HG02610 (cell line): ENCODE measurements around the gene COL9A3.

ENCODE experiments used
- ATAC-seq: cut with Tn5 transposase; IDR thresholded peaks from one replicate; pipeline ENCODE4 v1.9.1; 2021; ENCODE audit warnings: mild to moderate bottlenecking, moderate library complexity; ENCODE audit not compliant: unreplicated experiment

COL9A3 gene

DNA sequence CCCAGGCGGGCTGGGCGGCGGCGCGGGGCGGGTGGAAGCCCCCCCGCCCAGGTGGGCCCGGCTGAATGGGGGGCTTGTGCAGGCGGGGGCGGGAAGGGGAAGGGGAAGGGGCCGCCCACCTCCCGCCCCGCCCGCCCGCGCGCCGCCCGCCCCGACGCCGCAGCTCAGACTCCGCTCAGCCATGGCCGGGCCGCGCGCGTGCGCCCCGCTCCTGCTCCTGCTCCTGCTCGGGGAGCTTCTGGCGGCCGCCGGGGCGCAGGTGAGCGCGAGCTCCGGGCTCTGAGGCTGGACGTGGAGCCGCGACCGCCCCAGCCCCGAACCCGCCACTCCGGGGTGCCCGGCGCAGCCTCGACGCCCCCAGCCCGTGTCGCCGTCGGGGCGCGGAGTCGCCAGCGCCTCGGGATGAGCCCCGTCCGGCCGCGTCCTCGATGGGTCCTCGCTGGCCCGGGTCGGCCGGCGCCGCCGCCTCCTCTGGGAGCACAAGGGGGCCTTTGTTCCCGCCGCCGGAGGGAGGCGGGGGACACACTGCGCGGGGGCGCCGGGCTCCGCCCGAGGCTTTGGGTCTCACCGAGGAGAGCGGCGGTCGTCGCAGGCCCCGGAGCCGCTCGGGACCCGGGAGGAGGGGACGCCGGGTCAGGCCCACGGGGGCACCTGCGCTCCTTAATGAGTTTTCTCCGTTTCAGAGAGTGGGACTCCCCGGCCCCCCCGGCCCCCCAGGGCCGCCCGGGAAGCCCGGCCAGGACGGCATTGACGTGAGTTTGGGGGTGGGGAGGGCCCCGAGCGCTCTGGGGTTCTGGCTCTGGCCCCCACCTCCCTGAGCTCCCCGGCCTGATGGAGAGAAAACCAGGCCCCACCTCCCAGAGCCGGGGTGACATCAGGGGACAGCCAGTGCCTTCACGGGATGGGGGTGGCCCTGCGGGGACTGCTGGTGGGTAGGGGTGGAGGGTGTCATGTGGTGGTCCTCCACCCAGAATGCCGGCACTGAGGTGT lies at the start of gene COL9A3:
TSS of gene COL9A3 (plus strand) at position 167 of the 990 bp plus-strand sequence. CDS start at position 182, 15 bp downstream.
- no peak for ATAC-seq

- no peak for ATAC-seq
Observed at GRCh38 chr20:62768234-62768546, 48.7 kb upstream of the COL9A3 start.

DNA sequence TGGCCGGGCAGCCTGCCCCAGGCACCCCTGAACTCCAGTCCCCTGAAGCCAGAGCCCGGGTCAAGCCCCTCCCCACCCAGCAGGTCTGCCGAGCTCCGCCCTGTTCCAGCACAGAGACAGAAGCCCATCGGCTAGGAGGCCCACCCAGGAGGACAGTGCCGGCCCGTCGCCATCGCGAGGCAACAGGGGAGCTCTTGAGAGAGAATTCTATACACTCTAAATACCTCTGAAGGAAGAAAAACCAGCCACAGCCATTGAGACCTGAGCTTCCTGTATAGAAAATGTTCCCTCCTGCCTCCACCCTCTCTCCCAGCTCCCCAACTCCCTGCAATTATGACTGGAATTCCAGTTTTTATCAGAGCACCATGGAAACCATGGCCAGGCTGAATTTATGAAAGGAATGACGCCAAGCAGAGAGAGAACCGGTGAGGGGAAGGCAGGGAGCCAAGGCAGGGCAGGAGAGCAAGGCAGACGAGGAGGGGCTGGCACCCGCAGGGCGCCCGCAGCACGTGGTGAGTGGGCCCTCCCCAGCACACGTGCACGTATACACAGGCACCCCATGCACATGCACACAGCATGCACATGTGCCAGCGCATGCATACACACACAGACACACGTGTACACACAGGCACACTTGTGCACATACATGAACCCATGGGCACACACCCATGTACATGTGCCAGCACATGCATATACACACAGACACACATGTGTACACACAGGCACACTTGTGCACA lies 48.1 kb upstream of the COL9A3 start:
- no peak for ATAC-seq

DNA sequence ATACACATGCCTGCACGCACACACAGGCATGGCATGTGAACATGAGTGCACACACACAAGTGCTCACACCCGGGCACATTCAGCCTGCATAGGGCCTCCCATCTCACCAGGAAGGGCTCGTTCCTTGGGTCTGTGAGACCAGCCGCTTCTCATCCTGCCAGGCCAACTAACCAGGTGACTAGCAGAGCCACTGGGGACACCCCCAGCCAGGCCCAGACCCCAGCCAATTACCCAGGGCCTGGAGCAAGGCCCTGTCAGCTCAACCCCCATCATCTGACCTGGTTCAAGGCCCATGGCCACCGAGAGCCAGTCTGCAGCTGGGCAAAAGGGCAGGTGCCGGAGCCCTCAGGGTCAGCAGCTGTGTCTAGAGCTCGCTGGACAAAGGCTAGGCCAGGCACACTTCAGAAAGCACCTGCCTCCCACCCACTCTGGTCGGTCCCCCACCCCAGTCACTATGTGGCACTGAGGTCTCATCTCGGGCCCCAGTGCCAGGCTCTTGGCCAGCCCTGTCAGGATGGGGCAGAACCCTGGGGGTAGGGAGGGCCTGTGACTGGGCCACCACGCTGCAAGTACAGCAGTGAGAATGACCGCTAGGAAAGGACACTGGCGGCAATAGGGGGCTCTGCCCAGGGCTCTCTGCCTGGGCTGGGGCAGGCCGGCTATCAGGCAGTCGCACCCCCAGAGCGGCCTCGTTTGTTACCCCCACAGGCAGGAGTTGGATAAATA lies 47.3 kb upstream of the COL9A3 start:
- ATAC-seq: no peak

DNA sequence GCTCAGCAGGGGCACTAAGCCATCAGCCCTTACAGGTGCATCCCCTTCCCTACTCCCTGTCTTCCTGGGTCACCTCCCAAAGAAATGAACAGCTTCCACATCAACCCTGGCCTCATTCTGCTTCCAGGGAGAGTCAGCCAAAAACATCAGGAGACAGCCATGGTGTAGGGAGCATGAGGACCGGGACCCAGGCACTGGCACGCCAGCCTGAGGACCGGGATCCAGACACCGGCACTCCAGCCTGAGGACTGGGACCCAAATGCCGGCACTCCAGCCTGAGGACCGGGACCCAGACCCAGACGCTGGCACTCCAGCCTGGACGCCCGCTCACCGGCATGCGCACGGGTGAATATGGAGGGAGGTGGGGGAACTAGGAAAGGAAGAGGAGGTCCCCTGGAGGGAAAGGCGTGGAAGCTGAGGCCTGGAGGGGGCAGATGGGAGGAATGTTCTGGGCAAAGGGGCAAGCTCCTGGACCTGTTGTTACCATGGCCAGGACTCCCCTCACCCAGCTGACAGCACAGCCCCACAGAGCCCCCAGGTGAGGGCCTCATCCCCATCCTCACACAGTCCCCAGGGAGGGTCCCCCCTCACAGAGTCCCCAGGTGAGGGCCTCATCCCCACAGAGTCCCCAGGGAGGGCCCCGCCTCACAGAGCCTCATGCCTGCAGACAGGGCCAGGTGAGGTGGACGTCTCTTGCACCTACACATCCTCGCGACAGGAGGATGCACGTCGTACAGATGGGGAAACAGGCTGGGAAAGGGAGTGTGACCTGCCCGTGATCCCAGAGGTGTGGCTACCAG lies 46.5 kb upstream of the COL9A3 start:
- no peak for ATAC-seq

DNA sequence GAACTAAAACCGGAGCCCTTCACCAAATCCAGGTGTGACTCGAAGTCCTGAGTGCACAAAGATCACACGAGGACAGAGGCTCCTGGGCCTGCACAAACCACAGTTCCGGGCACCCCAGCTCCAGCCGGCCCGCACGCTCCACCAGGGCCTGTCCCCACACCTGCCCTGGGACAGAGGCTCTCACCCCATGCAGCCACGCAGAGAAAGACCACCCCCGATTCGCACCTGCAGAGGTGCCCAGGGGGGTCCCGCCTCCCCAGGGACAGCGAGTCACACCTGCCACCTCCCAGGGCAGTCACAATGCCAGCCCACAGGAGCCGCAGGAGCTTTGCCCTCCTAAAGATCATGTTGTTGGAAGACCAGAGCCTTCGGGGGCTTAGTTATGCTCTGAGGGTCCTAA lies 45.9 kb upstream of the COL9A3 start:
- no peak for ATAC-seq

GRCh38 chr20:62771396-62772102 lies 45.3 kb upstream of the COL9A3 start:
- no peak for ATAC-seq

GRCh38 chr20:62772103-62772611 lies 44.7 kb upstream of the COL9A3 start:
- ATAC-seq: no peak

GRCh38 chr20:62772619-62772989 lies 44.2 kb upstream of the COL9A3 start:
- no peak for ATAC-seq

DNA sequence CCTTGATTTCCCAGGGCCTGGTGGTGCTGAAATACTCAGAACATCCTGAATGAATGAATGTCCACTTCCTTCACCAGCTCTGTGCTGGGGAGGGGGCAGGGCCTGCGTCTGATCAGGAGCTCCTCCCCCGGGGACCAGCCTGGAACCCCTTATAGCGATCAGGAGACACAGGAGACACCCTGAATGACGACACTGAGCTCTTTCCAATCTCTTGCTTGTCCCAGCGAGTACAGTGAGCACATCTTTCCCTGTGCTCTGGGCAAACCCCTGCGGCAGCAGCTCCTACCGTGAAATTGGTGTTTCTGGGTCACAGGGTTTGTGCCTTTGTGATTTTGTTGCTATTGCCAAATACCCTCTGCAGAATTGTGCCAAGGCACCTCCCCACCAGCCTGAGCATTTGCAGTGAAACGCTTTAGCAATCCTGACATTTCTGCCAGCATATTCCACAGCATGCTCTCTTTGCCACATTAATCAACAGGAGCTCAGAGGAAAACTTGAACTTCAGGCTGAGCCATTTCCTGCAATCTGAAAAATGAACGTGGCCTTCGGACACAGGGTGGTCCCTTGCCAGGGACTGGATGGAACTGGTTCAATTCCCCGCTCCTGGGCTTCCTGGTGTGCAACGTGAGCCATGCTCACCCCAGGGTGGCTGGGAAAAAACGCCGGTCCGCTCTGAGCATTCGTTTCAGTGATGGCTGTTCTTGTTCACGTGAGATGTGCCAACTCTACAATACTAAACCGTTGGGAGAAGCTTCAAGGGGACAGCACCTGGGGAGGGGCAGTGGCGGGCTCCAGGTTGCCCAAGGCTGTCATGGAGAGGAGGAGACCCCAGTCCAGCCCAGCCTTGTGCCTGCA lies 43.6 kb upstream of the COL9A3 start:
- no peak for ATAC-seq

DNA sequence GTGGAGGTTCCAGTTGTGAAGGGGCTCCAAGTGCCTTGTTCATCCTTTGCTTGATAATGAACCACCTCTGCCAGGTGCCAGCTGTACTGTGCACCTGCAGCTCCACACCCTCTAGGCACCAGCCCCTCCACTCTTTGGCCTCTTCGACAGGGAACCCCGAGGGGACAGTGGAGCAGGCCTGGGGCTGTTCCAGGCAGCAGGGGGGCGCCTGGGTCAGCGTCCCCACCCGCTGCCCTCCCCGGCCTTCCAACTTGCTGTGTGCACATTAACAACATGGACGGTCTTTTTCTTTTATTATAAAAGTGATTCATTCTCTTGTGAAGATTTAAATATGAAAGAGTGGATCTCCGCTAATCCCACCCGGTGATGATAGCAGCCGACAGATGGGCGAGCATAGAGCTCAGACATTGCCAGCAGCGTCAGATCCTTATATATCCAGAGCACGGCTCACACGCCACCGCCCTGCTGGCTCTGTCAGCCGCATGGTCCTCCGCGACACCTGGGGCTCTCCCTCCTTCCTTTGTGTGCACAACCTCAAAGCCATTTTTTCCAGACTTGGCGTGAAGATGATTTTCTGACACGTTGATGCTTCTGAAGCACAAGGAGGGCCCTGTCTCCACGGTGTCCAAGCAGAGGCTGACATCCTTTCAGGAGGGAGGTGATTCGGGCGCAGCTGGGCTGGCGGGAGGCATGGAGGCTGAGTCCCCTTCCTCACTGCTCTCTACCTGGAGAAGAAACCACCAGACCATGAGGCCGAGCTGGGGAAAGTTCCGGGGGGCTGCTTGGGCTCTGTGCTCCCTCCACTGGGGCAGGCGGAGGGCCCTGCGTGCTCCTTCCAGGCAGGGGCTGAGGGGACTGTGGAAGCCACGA lies 42.8 kb upstream of the COL9A3 start:
- ATAC-seq: no peak

- no peak for ATAC-seq
Observed at GRCh38 chr20:62774762-62775161, 42.1 kb upstream of the COL9A3 start.

DNA sequence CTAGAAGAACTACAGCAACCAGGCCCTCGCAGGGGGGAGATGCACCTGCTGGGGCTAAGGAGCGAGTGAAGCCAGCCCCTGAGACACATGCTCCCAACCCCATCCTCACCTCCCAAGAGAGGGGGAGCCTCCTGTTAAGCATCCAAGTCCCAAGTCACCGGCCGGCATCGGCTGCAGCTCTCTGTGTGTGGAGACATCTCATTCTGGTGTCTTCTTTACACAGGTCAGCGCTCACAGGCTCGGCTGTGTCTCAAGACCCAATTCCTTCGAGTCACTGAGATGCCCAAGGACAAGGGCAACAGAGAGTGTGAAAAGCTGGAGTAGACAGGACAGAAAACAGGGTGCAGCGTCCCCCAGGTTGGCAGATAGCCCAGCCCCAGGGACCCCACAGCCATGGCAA lies 41.6 kb upstream of the COL9A3 start:
- ATAC-seq: no peak

DNA sequence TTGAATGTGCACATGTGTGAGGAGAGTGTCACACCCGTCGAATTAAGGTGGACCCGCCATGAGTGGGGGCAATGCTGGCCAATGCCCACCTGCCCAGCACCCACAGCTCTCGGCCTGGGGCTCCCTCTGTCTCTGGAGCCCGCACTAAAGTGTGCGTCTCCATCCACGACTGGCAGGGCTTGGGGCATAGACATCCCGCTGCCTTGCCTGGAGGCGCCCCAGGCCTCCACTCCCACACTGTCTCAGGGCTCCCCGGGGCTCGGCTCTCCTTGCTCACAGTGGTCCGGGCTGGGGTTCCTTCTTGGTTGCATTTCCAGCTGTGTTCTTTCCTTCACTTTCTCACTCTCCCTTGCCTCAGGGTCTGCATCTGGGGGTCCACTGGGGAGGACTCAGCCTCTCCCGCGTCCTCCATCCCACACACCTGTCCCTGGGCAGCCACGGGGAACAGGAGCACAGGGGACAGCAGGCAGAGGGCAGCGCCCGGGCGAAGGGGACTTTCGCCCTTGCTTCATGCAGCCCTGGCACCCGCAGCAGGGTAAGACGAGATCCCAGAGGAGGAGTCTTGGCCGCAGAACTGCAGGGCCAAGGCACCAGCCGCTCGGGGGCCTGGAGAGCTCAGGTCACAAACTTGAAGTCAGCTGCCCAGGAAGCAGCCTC lies 40.7 kb upstream of the COL9A3 start:
- ATAC-seq: no peak

- no peak for ATAC-seq
Observed at GRCh38 chr20:62776692-62777527, 39.9 kb upstream of the COL9A3 start.

DNA sequence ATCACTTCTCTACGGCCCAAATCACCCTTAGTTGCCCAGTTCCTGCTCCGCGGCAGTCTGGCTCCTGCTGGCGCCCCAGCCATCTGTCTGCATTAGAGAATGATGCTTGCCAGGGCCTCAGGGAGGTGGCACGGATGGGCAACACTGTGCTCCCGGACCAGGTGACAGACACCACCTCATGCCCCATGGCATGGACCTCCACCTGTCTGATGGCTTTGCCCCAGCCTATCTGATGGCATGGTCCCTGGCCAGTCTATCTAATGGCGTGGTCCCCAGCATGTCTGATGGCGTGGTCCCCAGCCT lies 39.4 kb upstream of the COL9A3 start:
- ATAC-seq: no peak

DNA sequence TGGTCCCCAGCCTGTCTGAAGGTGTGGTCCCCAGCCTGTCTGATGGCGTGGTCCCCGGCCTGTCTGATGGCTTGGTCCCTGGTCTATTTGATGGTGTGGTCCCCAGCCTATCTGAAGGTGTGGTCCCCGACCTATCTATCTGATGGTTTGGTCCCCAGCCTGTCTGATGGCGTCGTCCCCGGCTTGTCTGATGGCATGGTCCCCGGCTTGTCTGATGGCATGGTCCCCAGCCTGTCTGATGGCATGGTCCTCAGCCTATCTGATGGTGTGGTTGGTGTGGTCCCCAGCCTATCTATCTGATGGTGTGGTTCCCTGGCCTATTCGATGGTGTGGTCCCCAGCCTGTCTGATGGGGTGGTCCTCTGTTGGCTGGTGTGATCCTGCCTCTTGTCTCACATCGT lies 38.8 kb upstream of the COL9A3 start:
- no peak for ATAC-seq
